WTC11 (cell line): ENCODE measurements around the gene LHB. TPM values are rescaled to one million over a fixed set of nuclear protein-coding genes. Genes with fewer than 3 reads are reported as not detected.

Experiments
- ATAC-seq: fragments of 200-7000 bp; cut with Tn5 transposase; 2 replicates; pipeline ENCODE4 v1.10.0; 2021; ENCODE audit warnings: mild to moderate bottlenecking, moderate library complexity
- CTCF ChIA-PET: fragments of 300-600 bp; sonication (Branson Sonifier 250); formaldehyde crosslinking; loops from one replicate; lab custom pipeline; 2021; ENCODE audit warnings: antibody characterized with exemption; lab: Charles Lee
- POLR2A ChIA-PET: fragments of 350-600 bp; sonication (Branson Sonifier 250); formaldehyde crosslinking; loops from one replicate; lab custom pipeline; 2021; ENCODE audit warnings: antibody characterized with exemption; lab: Charles Lee
- DNase-seq: peaks from one replicate; pipeline ENCODE4 v3.0.0; 2021; ENCODE audit warnings: low spot score
- H3K27ac Mint-ChIP-seq: 2 replicates; pipeline ENCODE4 v1.8.0; 2021; ENCODE audit warnings: mixed read lengths
- H3K27me3 Mint-ChIP-seq: 2 replicates; pipeline ENCODE4 v1.8.0; 2021; ENCODE audit warnings: low read depth, mild to moderate bottlenecking, moderate library complexity, mixed read lengths
- H3K36me3 Mint-ChIP-seq: 2 replicates; pipeline ENCODE4 v1.8.0; 2021; ENCODE audit warnings: mixed read lengths
- H3K4me1 Mint-ChIP-seq: 2 replicates; pipeline ENCODE4 v1.8.0; 2022; ENCODE audit warnings: mixed read lengths
- H3K4me3 Mint-ChIP-seq: 2 replicates; pipeline ENCODE4 v1.8.0; 2021; ENCODE audit warnings: mild to moderate bottlenecking, moderate library complexity, mixed read lengths
- H3K9me3 Mint-ChIP-seq: 2 replicates; pipeline ENCODE4 v1.8.0; 2021; ENCODE audit warnings: mixed read lengths
- FOXP1 ChIP-seq: sonication (generic); formaldehyde crosslinking; IDR thresholded peaks from 2 replicates; pipeline ENCODE4 v1.8.0; 2022; ENCODE audit warnings: missing genetic modification reagents, mild to moderate bottlenecking, moderate library complexity, borderline replicate concordance
- HMGXB4 ChIP-seq: sonication (generic); formaldehyde crosslinking; IDR thresholded peaks from 2 replicates; pipeline ENCODE4 v1.8.1; 2023; ENCODE audit warnings: mild to moderate bottlenecking, moderate library complexity, missing genetic modification reagents
- SMAD3 ChIP-seq: sonication (generic); formaldehyde crosslinking; IDR thresholded peaks from 2 replicates; pipeline ENCODE4 v1.8.0; 2022; ENCODE audit warnings: missing genetic modification reagents, mild to moderate bottlenecking, borderline replicate concordance
- USF2 ChIP-seq: sonication (generic); formaldehyde crosslinking; IDR thresholded peaks from 2 replicates; pipeline ENCODE4 v1.8.1; 2023; ENCODE audit warnings: mild to moderate bottlenecking, missing genetic modification reagents, moderate library complexity
- ZNF281 ChIP-seq: sonication (generic); formaldehyde crosslinking; IDR thresholded peaks from 2 replicates; pipeline ENCODE4 v1.8.0; 2023; ENCODE audit warnings: mild to moderate bottlenecking, missing genetic modification reagents
- ZNF425 ChIP-seq: fragments of 250-450 bp; sonication (Bioruptor Pico); conservative IDR thresholded peaks from 2 replicates; pipeline ENCODE4 v1.9.0; 2021; ENCODE audit warnings: mild to moderate bottlenecking
- total RNA-seq: library from RNA; stranded (reverse); gene quantifications from 3 replicates; pipeline ENCODE4 v1.2.3, GENCODE V29; 2021
- TF ChIP-seq, protein P1 (sequence below): fragments of 200-600 bp; IDR thresholded peaks from 2 replicates; pipeline ENCODE4 v1.8.0; 2022; ENCODE audit warnings: antibody characterized with exemption
- TF ChIP-seq, protein P2 (sequence below): sonication (generic); formaldehyde crosslinking; IDR thresholded peaks from 2 replicates; pipeline ENCODE4 v1.8.1; 2023; ENCODE audit warnings: mild to moderate bottlenecking, missing genetic modification reagents, borderline replicate concordance
- TF ChIP-seq, protein P3 (sequence below): fragments of 250-450 bp; sonication (Bioruptor Pico); IDR thresholded peaks from 2 replicates; pipeline ENCODE4 v1.9.0; 2021; ENCODE audit warnings: mild to moderate bottlenecking, borderline replicate concordance

The LHB gene
- total RNA-seq, 1 experiment from 2014 or later = not detected

- no peak for TF ChIP-seq SMAD3 (CRISPR knock-in tag)
Measured at GRCh38 chr19:48975947-48976847, 40.7 kb downstream of the LHB start (continued).

- Mint-ChIP-seq H3K36me3 (peaks cover 57% of the 10 kb centered on the region), H3K4me1 (peaks cover 15% of the 10 kb centered on the region), H3K27me3 (no peaks in the 10 kb centered on the region), H3K4me3 (no peak overlapping the region), H3K9me3 (peaks cover 4% of the 10 kb centered on the region), H3K27ac (peak overlapping the region; percentile 80; the same call in 1 of the 2 replicates)
- ChIA-PET CTCF (interaction anchor here (0.6 to 2.6 kb wide), 74 partner anchors 9 to 469 kb away, joined by 3 to 60 read pairs (median 6); partner anchors contain the start of genes BAX, CA11, CGB2 and CGB7), POLR2A (interaction anchor here (0.5 to 1.2 kb wide), 6 partner anchors 22 to 164 kb away, joined by 3 to 10 read pairs (median 4); partner anchors contain the start of genes GYS1, NUCB1 and RUVBL2)
- ATAC-seq (peak; percentile 84), DNase-seq (peak; percentile 91)
- TF ChIP-seq HMGXB4 (CRISPR knock-in tag) (0 out of 2 replicates have a peak, but pooled peaks have one; percentile 24), USF2 (CRISPR knock-in tag) (no peak), FOXP1 (CRISPR knock-in tag) (peak; percentile 23; the same call in 1 of the 2 replicates), ZNF281 (CRISPR knock-in tag) (no peak)
- TF ChIP-seq, protein P1, sequence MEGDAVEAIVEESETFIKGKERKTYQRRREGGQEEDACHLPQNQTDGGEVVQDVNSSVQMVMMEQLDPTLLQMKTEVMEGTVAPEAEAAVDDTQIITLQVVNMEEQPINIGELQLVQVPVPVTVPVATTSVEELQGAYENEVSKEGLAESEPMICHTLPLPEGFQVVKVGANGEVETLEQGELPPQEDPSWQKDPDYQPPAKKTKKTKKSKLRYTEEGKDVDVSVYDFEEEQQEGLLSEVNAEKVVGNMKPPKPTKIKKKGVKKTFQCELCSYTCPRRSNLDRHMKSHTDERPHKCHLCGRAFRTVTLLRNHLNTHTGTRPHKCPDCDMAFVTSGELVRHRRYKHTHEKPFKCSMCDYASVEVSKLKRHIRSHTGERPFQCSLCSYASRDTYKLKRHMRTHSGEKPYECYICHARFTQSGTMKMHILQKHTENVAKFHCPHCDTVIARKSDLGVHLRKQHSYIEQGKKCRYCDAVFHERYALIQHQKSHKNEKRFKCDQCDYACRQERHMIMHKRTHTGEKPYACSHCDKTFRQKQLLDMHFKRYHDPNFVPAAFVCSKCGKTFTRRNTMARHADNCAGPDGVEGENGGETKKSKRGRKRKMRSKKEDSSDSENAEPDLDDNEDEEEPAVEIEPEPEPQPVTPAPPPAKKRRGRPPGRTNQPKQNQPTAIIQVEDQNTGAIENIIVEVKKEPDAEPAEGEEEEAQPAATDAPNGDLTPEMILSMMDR = peak; percentile 85
Measured at GRCh38 chr19:48970923-48971395, 45.9 kb downstream of the LHB start.

- no peak overlapping the region for H3K27ac Mint-ChIP-seq
- ATAC-seq (no peak), DNase-seq (no peak)
- ChIA-PET CTCF (interaction anchor here (0.5 to 2.6 kb wide), 75 partner anchors 9 to 468 kb away, joined by 3 to 60 read pairs (median 6); partner anchors contain the start of genes BAX, CA11, CGB2 and CGB7), POLR2A (interaction anchor here (0.5 to 1.2 kb wide), 7 partner anchors 23 to 163 kb away, joined by 3 to 10 read pairs (median 4); partner anchors contain the start of genes GYS1, NUCB1 and RUVBL2)
- H3K27me3 Mint-ChIP-seq = no peaks in the 10 kb centered on the region
- H3K4me1 Mint-ChIP-seq = peaks cover 17% of the 10 kb centered on the region
- H3K9me3 Mint-ChIP-seq = peaks cover 4% of the 10 kb centered on the region
- no peak overlapping the region for H3K4me3 Mint-ChIP-seq
- peaks cover 59% of the 10 kb centered on the region for H3K36me3 Mint-ChIP-seq
- TF ChIP-seq, protein P2, sequence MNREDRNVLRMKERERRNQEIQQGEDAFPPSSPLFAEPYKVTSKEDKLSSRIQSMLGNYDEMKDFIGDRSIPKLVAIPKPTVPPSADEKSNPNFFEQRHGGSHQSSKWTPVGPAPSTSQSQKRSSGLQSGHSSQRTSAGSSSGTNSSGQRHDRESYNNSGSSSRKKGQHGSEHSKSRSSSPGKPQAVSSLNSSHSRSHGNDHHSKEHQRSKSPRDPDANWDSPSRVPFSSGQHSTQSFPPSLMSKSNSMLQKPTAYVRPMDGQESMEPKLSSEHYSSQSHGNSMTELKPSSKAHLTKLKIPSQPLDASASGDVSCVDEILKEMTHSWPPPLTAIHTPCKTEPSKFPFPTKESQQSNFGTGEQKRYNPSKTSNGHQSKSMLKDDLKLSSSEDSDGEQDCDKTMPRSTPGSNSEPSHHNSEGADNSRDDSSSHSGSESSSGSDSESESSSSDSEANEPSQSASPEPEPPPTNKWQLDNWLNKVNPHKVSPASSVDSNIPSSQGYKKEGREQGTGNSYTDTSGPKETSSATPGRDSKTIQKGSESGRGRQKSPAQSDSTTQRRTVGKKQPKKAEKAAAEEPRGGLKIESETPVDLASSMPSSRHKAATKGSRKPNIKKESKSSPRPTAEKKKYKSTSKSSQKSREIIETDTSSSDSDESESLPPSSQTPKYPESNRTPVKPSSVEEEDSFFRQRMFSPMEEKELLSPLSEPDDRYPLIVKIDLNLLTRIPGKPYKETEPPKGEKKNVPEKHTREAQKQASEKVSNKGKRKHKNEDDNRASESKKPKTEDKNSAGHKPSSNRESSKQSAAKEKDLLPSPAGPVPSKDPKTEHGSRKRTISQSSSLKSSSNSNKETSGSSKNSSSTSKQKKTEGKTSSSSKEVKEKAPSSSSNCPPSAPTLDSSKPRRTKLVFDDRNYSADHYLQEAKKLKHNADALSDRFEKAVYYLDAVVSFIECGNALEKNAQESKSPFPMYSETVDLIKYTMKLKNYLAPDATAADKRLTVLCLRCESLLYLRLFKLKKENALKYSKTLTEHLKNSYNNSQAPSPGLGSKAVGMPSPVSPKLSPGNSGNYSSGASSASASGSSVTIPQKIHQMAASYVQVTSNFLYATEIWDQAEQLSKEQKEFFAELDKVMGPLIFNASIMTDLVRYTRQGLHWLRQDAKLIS (CRISPR knock-in tag) = no peak
- no peak for TF ChIP-seq ZNF425 (CRISPR knock-in tag)
- TF ChIP-seq, protein P3, sequence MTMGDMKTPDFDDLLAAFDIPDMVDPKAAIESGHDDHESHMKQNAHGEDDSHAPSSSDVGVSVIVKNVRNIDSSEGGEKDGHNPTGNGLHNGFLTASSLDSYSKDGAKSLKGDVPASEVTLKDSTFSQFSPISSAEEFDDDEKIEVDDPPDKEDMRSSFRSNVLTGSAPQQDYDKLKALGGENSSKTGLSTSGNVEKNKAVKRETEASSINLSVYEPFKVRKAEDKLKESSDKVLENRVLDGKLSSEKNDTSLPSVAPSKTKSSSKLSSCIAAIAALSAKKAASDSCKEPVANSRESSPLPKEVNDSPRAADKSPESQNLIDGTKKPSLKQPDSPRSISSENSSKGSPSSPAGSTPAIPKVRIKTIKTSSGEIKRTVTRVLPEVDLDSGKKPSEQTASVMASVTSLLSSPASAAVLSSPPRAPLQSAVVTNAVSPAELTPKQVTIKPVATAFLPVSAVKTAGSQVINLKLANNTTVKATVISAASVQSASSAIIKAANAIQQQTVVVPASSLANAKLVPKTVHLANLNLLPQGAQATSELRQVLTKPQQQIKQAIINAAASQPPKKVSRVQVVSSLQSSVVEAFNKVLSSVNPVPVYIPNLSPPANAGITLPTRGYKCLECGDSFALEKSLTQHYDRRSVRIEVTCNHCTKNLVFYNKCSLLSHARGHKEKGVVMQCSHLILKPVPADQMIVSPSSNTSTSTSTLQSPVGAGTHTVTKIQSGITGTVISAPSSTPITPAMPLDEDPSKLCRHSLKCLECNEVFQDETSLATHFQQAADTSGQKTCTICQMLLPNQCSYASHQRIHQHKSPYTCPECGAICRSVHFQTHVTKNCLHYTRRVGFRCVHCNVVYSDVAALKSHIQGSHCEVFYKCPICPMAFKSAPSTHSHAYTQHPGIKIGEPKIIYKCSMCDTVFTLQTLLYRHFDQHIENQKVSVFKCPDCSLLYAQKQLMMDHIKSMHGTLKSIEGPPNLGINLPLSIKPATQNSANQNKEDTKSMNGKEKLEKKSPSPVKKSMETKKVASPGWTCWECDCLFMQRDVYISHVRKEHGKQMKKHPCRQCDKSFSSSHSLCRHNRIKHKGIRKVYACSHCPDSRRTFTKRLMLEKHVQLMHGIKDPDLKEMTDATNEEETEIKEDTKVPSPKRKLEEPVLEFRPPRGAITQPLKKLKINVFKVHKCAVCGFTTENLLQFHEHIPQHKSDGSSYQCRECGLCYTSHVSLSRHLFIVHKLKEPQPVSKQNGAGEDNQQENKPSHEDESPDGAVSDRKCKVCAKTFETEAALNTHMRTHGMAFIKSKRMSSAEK (CRISPR knock-in tag) = no peak
Measured at GRCh38 chr19:48970139-48970766, 46.6 kb downstream of the LHB start.
